ENCODE data around the gene ACP2.
"Not testable (repeated sequence)": the region's sequence is repeated elsewhere in the genome, so short reads cannot be mapped to it uniquely, and the experiment has no call there.

Gene ACP2

GRCh38 chr11:47241841-47242301 lies 6.7 kb downstream of the ACP2 start:
- no peak for DNase-seq

- DNase-seq: no peak
These were observed 8.8 kb downstream of the ACP2 start for GRCh38 chr11:47239852-47240251.

- no peak for DNase-seq
These were observed 12.1 kb downstream of the ACP2 start for GRCh38 chr11:47236482-47236881.

GRCh38 chr11:47235163-47235562 lies 13.5 kb downstream of the ACP2 start:
- DNase-seq: no peak

GRCh38 chr11:47234669-47235100 lies 13.9 kb downstream of the ACP2 start:
- DNase-seq: peak; percentile 40

- DNase-seq: no peak
These were observed 14.5 kb downstream of the ACP2 start for GRCh38 chr11:47233989-47234668.

GRCh38 chr11:47233051-47233450 lies 15.6 kb downstream of the ACP2 start:
- no peak for DNase-seq

GRCh38 chr11:47229161-47229560 lies 19.5 kb downstream of the ACP2 start:
- no peak for DNase-seq

- DNase-seq: no peak
These were observed 22.8 kb downstream of the ACP2 start for GRCh38 chr11:47225552-47226400.

- no peak for DNase-seq
These were observed 25.9 kb downstream of the ACP2 start for GRCh38 chr11:47222696-47223095.

- no peak for DNase-seq
These were observed 28.2 kb downstream of the ACP2 start for GRCh38 chr11:47220401-47220821.

- peak; percentile 78 for DNase-seq
These were observed 32.4 kb downstream of the ACP2 start for GRCh38 chr11:47216121-47216798.

GRCh38 chr11:47215366-47215910 lies 33.2 kb downstream of the ACP2 start:
- peak; percentile 67 for DNase-seq

- DNase-seq: peak; percentile 91
These were observed 34.6 kb downstream of the ACP2 start for GRCh38 chr11:47213950-47214565.

GRCh38 chr11:47212938-47213337 lies 35.7 kb downstream of the ACP2 start:
- no peak for DNase-seq

- no peak for DNase-seq
These were observed 40.0 kb downstream of the ACP2 start for GRCh38 chr11:47208628-47209027.

GRCh38 chr11:47208008-47208552 lies 40.5 kb downstream of the ACP2 start:
- DNase-seq: not testable (repeated sequence)

- DNase-seq: no peak
These were observed 41.2 kb downstream of the ACP2 start for GRCh38 chr11:47207459-47207858.

- not testable (repeated sequence) for DNase-seq
These were observed 42.0 kb downstream of the ACP2 start for GRCh38 chr11:47206577-47206976.

- DNase-seq: no peak
These were observed 44.0 kb downstream of the ACP2 start for GRCh38 chr11:47204637-47204989.

- DNase-seq: no peak
These were observed 46.0 kb downstream of the ACP2 start for GRCh38 chr11:47202576-47202975.

GRCh38 chr11:47201015-47201414 lies 47.6 kb downstream of the ACP2 start:
- no peak for DNase-seq

Measured in DMS79 treated with DMSO at 0.1 percent for 48 hours (cell line).